Thyroid gland (tissue), 4 donors: ENCODE data around the gene ANKDD1B. TPM values are rescaled to one million over a fixed set of nuclear protein-coding genes. Genes with fewer than 3 reads are reported as not detected.
"Not testable (repeated sequence)": the region's sequence is repeated elsewhere in the genome, so short reads cannot be mapped to it uniquely, and the experiment has no call there.

Experiments used
- DNase-seq, 2 donors: peaks; one replicate each; pipeline ENCODE4 v3.0.0-alpha.2; 2019
- H3K27ac ChIP-seq, 3 donors: fragments of 200-600 bp; sonication (generic); 1 replicate in 2 of 3; 2 replicates in 1 of 3; pipeline ENCODE4 v1.5.1; 2016 to 2019; ENCODE audit warnings: mild to moderate bottlenecking in 1 of 3, moderate library complexity in 1 of 3
- H3K27me3 ChIP-seq: fragments of 200-600 bp; sonication (generic); one replicate; pipeline ENCODE4 v1.5.1; 2019
- H3K36me3 ChIP-seq, 2 donors: fragments of 200-600 bp; sonication (generic); one replicate each; pipeline ENCODE4 v1.5.1; 2016 to 2019
- H3K4me1 ChIP-seq, 2 donors: fragments of 200-600 bp; sonication (generic); one replicate each; pipeline ENCODE4 v1.5.1; 2017 to 2019
- H3K4me3 ChIP-seq, 3 donors: fragments of 200-600 bp; sonication (generic); replicated peaks in 1 of 3; 1 replicate in 2 of 3; 2 replicates in 1 of 3; pipeline ENCODE4 v1.5.1; 2016; ENCODE audit warnings: mild to moderate bottlenecking in 1 of 3
- H3K9me3 ChIP-seq: fragments of 200-600 bp; sonication (generic); one replicate; pipeline ENCODE4 v1.5.1; 2017
- POLR2A ChIP-seq, 2 donors: fragments of 450-650 bp; IDR thresholded peaks; one replicate each; pipeline ENCODE4 v1.6.1; 2017; ENCODE audit warnings: antibody characterized with exemption in 2 of 2, mild to moderate bottlenecking in 2 of 2, moderate library complexity in 1 of 2
- WGBS, 2 donors: methylation state at CpG; one replicate each; pipeline ENCODE4 v1.1.5; 2017; 5-methylcytosine and 5-hydroxymethylcytosine counted together
- intact Hi-C: fragments of 100-400 bp; cut with DNase I; formaldehyde crosslinking; loops from one replicate; pipeline ENCODE4 v1.15.1; 2023
- total RNA-seq, 4 donors: library from RNA; depleted of rRNA; stranded (reverse); fragments of >200 nt; gene quantifications; one replicate each; pipeline ENCODE4 v1.2.3, GENCODE V29; 2016
- TF ChIP-seq, protein P1 (sequence below), 6 experiments: fragments of 200-600 bp in 3 of 6; fragments of 450-650 bp in 3 of 6; sonication (generic) in 3 of 6; IDR thresholded peaks; one replicate each; pipeline ENCODE4 v1.5.1; 2016 to 2019; ENCODE audit warnings: antibody characterized with exemption in 6 of 6, mild to moderate bottlenecking in 2 of 6, inconsistent platforms in 1 of 6, moderate library complexity in 1 of 6

The ANKDD1B gene
- total RNA-seq, 4 donors from 2014 or later = 1.1 to 1.7 TPM; not detected in 2

GRCh38 chr5:75601567-75601966 is 9.7 kb upstream of the ANKDD1B start:
- no peaks in the 10 kb centered on the region for H3K4me1 ChIP-seq
- H3K27ac ChIP-seq = no peak overlapping the region
- H3K27me3 ChIP-seq = no peaks in the 10 kb centered on the region
- peaks cover 3 to 7% of the 10 kb centered on the region in 2 donors for H3K36me3 ChIP-seq
- intact Hi-C loops = no loop called here
- H3K9me3 ChIP-seq = no peaks in the 10 kb centered on the region
- H3K4me3 ChIP-seq = no peak overlapping the region
- WGBS, 2 donors = 100% methylated on average over 1 of the region's 1 CpG
- no peak for DNase-seq
- TF ChIP-seq, protein P1, sequence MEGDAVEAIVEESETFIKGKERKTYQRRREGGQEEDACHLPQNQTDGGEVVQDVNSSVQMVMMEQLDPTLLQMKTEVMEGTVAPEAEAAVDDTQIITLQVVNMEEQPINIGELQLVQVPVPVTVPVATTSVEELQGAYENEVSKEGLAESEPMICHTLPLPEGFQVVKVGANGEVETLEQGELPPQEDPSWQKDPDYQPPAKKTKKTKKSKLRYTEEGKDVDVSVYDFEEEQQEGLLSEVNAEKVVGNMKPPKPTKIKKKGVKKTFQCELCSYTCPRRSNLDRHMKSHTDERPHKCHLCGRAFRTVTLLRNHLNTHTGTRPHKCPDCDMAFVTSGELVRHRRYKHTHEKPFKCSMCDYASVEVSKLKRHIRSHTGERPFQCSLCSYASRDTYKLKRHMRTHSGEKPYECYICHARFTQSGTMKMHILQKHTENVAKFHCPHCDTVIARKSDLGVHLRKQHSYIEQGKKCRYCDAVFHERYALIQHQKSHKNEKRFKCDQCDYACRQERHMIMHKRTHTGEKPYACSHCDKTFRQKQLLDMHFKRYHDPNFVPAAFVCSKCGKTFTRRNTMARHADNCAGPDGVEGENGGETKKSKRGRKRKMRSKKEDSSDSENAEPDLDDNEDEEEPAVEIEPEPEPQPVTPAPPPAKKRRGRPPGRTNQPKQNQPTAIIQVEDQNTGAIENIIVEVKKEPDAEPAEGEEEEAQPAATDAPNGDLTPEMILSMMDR (IDR thresholded peaks at IDR 0.05) = no peak
- TF ChIP-seq POLR2A (IDR thresholded peaks at IDR 0.05) = no peak

GRCh38 chr5:75601996-75602395 is 9.3 kb upstream of the ANKDD1B start:
- no peaks in the 10 kb centered on the region for H3K9me3 ChIP-seq
- H3K36me3 ChIP-seq = peaks cover 0 to 7% of the 10 kb centered on the region in 2 donors
- TF ChIP-seq POLR2A (IDR thresholded peaks at IDR 0.05) = no peak
- TF ChIP-seq, protein P1 (IDR thresholded peaks at IDR 0.05) = no peak
- intact Hi-C loops = no loop called here
- H3K27me3 ChIP-seq = no peaks in the 10 kb centered on the region
- WGBS, 2 donors = 90 to 92% methylated on average over 3 of the region's 3 CpGs
- peaks cover 0 to 2% of the 10 kb centered on the region in 2 donors for H3K4me1 ChIP-seq
- no peak overlapping the region for H3K4me3 ChIP-seq
- no peak for DNase-seq
- no peak overlapping the region for H3K27ac ChIP-seq

DNA sequence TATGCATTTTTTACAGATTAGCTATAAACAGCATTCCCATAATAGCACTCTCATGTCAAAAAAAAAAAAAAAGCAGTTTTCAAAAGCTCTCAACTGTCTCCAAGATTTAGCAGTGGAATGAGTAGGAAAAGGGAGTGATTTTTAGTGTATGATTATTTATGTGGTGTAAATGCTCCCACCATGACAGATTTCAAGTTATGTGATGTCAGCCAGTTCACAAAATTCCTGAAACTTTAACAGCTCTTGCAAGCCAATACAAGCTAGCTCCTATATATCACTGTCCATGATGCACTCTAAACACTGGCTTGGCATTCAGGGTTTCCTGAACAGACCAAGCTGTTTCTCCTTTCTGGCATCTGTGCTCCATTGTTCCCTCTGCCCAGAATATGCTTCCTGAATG is 7.9 kb upstream of the ANKDD1B start:
- no peaks in the 10 kb centered on the region for H3K27me3 ChIP-seq
- H3K4me1 ChIP-seq = peaks cover 0 to 2% of the 10 kb centered on the region in 2 donors
- intact Hi-C loops = no loop called here
- H3K9me3 ChIP-seq = no peaks in the 10 kb centered on the region
- no peak for TF ChIP-seq POLR2A (IDR thresholded peaks at IDR 0.05)
- no peak overlapping the region for H3K4me3 ChIP-seq
- H3K27ac ChIP-seq = no peak overlapping the region
- no peak for DNase-seq
- H3K36me3 ChIP-seq = peaks cover 0 to 7% of the 10 kb centered on the region in 2 donors

GRCh38 chr5:75603821-75604220 is 7.4 kb upstream of the ANKDD1B start:
- peaks cover 0 to 2% of the 10 kb centered on the region in 2 donors for H3K4me1 ChIP-seq
- H3K27ac ChIP-seq = no peak overlapping the region
- no peak for DNase-seq
- intact Hi-C loops = no loop called here
- TF ChIP-seq POLR2A (IDR thresholded peaks at IDR 0.05) = no peak
- TF ChIP-seq, protein P1 (IDR thresholded peaks at IDR 0.05) = no peak
- H3K9me3 ChIP-seq = no peaks in the 10 kb centered on the region
- 88 to 89% methylated on average over 2 of the region's 2 CpGs for WGBS, 2 donors
- H3K4me3 ChIP-seq = no peak overlapping the region
- no peaks in the 10 kb centered on the region for H3K27me3 ChIP-seq
- H3K36me3 ChIP-seq = peaks cover 0 to 7% of the 10 kb centered on the region in 2 donors

DNA sequence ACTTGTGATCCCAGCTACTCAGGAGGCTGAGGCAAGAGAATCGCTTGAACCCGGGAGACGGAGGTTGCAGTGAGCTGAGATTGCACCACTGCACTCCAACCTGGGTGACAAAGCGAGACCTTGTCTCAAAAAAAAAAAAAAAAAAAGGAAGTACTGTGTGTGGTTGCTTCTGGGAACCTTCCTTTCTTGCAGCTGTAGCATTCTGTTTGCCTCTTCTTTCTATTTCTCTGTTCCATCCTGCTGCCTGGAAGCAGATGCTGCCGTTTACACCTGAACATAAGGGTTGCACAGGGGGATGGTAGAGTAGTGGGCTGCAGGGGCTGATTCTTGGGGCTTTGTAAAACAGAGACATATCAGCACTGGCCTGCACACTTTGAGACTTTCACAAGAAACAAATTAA is 3.9 kb upstream of the ANKDD1B start:
- H3K4me1 ChIP-seq = peaks cover 9 to 21% of the 10 kb centered on the region in 2 donors
- H3K36me3 ChIP-seq, H3K4me3 ChIP-seq, H3K27ac ChIP-seq, DNase-seq, H3K9me3 ChIP-seq, intact Hi-C loops, H3K27me3 ChIP-seq: not testable (repeated sequence)
- 93% methylated on average over 5 of the region's 5 CpGs for WGBS, 2 donors

DNA sequence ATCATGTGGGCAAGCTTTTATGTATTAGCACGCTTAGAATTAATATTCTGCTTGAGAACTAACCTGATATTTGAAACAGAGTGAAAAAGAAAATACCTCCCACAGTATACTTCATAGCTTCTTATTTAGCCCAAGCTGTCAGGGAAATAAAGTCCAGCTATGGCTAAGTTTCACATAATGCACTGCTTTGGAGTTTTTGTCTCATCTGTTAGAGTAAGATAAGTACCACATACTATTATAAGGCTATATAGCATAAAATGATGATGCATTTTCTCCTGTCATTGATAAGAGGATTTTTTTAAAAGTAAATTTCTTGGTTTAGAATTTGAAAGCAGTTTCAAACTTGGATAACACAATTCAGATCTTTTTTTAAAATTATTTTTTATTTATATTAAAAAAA is 2.4 kb upstream of the ANKDD1B start:
- Histone ChIP-seq H3K36me3 (no peaks in the 10 kb centered on the region), H3K27ac (no peak overlapping the region), H3K4me3 (no peak overlapping the region), H3K9me3 (no peaks in the 10 kb centered on the region), H3K4me1 (peaks cover 9 to 22% of the 10 kb centered on the region in 2 donors), H3K27me3 (no peaks in the 10 kb centered on the region)
- TF ChIP-seq, protein P1 (IDR thresholded peaks at IDR 0.05) = no peak
- TF ChIP-seq POLR2A (IDR thresholded peaks at IDR 0.05) = no peak
- WGBS, 2 donors = 91 to 96% methylated on average over 1 of the region's 1 CpG
- no peak for DNase-seq
- intact Hi-C loops = no loop called here
